GM21423 (cell line): Measurements from ENCODE around the gene GNMT.
"Not testable (repeated sequence)": the region's sequence is repeated elsewhere in the genome, so short reads cannot be mapped to it uniquely, and the experiment has no call there.

ENCODE experiments used
- ATAC-seq: cut with Tn5 transposase; IDR thresholded peaks from one replicate; pipeline ENCODE4 v1.9.1; 2021; ENCODE audit warnings: mild to moderate bottlenecking, moderate library complexity; ENCODE audit not compliant: unreplicated experiment

Gene GNMT

DNA sequence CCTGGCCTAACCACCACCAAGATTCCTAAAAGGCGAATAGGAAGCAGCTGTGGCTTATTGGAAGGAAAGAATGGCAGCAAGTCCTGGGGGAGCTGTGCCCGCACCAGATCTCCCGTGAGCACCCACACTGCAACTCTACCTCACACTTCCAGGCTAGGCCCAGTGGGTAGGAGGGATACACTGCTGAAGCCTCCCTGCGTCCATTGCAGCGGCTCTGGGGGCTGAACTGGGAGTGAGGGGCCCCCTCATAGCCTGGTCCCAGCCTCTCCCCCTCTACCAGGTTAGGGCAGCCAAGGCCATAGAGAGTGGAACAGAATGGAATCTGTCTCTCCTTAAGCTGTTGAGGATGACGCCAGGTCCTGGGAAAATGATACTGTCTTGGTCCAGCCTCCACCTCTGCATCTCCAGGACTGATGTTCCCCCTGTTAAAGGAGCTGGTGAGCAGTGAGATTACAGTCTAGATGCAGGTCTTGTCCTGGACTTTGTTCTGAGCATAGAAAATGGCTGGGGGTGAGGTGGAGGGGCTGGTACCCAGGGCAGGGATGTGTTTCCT is 20.0 kb upstream of the GNMT start:
- ATAC-seq, result no peak

DNA sequence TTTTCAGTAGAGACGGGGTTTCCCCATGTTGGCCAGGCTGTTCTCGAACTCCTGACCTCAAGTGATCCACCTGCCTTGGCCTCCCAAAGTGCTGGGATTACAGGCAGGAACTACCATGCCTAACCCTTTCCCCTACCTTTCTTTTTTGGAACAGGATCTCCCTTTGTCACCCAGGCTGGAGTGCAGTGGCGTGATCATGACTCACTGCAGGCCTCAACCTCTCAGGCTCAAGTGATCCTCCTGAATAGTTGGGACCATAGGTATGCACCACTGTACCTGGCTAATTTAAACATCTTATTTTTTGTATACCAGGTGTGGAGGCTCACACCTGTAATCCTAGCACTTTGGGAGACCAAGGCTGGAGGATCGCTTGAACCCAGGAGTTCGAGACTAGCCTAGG is 19.2 kb upstream of the GNMT start:
- not testable (repeated sequence) for ATAC-seq

- no peak for ATAC-seq
Measured at GRCh38 chr6:42942444-42942843, 18.1 kb upstream of the GNMT start.

GRCh38 chr6:42947950-42948349 is 12.6 kb upstream of the GNMT start:
- ATAC-seq, result no peak

- ATAC-seq, result no peak
Measured at GRCh38 chr6:42952389-42952788, 8.2 kb upstream of the GNMT start.

DNA sequence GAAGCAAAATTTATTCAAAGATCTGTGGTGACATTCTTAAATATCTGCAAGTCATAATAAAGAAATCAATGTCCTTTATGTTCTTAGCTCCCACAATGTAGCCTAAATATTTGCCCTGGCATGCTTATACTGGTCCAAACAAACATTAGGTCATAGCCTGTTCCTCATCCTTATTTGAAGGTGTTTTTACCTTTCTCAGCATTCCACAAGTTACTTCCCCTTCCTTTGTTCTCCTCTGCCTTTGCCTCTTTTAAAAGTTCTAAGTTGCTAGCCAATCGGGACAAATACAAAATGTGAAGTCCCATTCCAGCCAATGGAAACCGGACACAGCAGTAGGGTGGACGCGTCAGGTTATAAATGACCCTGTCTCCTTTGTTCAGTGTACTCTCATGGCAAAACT is 6.1 kb upstream of the GNMT start:
- ATAC-seq, result not testable (repeated sequence)

DNA sequence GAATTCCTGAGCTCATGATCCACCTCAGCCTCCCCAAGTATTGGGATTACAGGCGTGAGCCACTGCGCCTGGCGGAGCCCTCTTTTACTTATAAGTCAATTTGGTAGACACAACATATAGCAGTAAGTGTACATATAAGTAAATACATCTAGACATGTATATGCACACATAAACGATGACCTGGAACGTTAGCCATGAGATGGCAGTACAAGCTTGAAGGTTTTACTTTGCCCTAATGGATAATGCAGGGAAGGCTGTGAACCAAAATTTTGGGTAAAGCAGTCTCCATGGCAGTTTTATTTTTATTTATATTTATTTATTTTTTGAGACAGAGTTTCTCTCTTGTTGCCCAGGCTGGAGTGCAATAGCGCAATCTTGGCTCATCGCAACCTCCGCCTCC is 2.4 kb upstream of the GNMT start:
- ATAC-seq, result no peak

GRCh38 chr6:42959917-42960242 is 674 bp upstream of the GNMT start:
- no peak for ATAC-seq

DNA sequence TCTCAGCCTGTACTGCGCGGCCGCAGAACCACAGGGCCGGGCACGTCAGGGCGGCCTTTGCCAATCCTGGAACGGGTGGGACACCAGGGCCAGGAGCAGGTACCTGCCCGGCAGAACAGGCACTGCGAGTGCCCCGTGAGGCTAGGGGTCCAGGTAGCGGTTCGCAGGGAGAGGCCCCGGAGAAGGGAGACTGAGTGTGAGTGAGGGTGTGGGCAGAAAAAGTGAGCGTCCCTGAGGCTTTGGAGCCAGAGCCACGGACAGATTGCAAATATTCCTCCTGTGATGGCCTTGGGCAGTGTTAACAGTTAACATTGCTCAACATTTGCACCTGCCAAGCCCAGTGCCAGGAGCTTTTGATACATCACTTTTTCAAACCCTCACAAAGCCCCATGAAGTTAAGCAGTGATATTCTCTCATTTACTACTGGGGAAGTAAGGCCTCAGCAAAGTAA is 491 bp downstream of the GNMT start:
- no peak for ATAC-seq

- no peak for ATAC-seq
Measured at GRCh38 chr6:42962096-42962495, 1.5 kb downstream of the GNMT start.

DNA sequence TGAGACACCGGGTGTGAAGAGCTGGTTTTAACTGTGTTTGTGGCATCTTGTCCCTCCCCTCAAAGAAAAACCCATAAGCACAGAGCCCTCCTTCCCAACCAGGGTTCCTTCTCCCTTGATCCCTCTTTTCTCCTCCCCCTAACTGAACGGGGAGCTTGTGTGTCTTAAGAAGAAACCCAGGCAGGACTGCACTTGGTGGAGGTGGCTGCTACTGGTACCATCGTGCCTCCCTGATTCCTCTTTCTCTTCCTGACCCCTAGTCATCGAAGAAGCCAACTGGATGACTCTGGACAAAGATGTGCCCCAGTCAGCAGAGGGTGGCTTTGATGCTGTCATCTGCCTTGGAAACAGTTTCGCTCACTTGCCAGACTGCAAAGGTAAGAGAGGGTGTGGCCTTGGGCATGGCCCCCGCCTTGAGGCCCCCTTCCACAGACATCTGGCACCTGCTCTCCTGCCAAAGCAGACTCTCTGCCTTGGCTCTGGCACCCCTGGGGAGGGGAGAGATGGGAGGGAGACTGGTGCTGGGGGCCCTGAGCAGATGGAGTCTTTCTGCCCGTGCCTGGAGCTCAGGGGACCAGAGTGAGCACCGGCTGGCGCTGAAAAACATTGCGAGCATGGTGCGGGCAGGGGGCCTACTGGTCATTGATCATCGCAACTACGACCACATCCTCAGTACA is 2.1 kb downstream of the GNMT start:
- no peak for ATAC-seq

- no peak for ATAC-seq
Measured at GRCh38 chr6:42963179-42963854, 2.8 kb downstream of the GNMT start.

- ATAC-seq, result no peak
Measured at GRCh38 chr6:42963855-42964605, 3.5 kb downstream of the GNMT start.

- ATAC-seq, result no peak
Measured at GRCh38 chr6:42966571-42966970, 6.0 kb downstream of the GNMT start.

GRCh38 chr6:42967228-42967627 is 6.7 kb downstream of the GNMT start:
- no peak for ATAC-seq

DNA sequence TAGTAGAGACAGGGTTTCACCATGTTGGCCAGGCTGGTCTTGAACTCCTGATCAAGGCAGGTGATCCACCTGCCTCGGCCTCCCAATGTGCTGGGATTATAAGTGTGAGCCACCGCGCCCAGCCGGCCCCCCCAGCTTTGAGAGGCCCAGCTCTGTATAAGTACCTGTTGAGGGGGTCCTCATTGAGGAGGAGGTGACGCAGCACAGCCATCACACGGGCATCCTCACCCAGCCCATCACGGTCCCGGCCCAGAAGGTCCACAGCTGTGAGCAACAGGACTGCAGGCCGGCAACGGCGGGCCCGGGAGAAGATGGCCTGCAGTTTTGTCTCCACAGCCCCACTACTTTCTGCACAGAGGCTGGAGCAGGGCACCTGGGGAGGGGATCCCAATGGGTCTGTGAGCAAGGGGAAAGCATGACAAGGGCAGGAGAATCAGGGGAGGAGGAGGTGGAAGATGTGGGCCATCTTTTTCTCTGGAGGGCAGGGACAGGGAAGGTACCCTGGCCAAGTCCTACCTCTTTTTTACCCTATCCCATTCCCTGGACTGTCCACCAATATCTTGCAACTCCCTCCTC is 7.7 kb downstream of the GNMT start:
- ATAC-seq, result no peak

GRCh38 chr6:42968783-42969182 is 8.2 kb downstream of the GNMT start:
- ATAC-seq, result no peak

GRCh38 chr6:42969431-42969830 is 8.9 kb downstream of the GNMT start:
- no peak for ATAC-seq

DNA sequence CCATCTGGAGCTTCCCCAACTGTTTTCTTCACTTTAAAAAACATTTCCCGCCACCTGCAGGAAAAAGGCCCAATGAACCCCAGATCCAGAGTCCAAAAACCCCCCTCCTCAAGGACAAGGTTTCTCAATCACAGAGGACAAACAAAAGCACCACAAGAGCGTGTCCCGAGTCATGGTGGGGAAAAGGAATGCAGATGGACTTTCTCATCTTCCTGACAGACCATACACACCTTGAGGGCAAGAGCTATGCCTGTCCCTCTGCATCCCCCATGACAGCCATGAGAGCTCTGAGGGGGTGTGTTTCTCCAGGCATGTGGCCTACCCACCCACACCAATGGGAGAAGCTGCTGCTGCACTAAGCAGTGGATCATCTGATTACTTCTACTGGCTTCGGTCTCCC is 9.4 kb downstream of the GNMT start:
- no peak for ATAC-seq

DNA sequence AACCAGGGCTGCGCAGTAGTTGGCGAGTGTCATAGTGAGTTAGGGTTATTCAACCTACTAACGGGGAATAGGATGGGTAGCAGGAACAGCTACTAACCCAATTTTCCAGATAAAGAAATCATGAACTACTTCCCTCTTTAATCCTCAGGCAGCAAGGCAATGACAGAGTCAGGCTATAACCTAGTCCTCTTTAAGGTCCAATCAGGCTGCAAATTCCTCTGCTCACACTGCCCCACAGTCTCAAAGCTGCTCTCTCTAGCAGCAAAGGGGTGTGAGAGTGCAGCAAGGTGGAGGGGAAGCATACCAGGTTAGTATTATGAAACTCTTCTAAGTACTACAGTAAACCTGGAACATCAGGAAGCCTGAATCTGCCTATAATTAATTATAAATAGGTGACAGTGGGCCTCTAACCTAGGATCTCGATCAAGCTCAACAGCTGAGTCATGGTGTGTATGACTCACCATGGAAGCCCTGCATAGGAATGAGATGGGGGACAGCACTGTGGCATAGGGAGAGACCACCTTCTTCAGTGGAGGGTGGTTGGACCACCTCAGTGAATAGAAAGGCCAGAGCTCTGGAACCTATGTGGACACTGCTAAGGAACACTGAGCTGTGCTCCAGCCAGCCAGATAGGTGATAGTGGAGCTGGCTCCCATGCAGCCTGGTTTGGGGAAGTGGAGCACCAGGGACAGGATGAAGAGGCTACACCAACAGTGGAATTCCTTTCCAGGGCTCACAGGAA is 10.5 kb downstream of the GNMT start:
- ATAC-seq, result no peak
